Posterior vena cava (tissue), 2 donors: ENCODE data around the gene INPP5F. TPM values are rescaled to one million over a fixed set of nuclear protein-coding genes. Genes with fewer than 3 reads are reported as not detected.
A peak's percentile ranks its signal among the peaks of the same experiment; 100 is the strongest.

Experiments
- DNase-seq: peaks from one replicate; pipeline ENCODE4 v3.0.0-alpha.2; 2020; ENCODE audit warnings: low spot score
- intact Hi-C, 2 donors: fragments of 100-400 bp; cut with DNase I; formaldehyde crosslinking; loops; one replicate each; pipeline versions ENCODE4 v1.14.1 to v1.14.2; 2022 to 2023
- total RNA-seq, 2 donors: library from RNA; stranded (reverse); fragmentation: NEBNext Ultra II Directional; extraction: Animal tissue kit (Norgen Biotek cat#: 25700); gene quantifications; one replicate each; pipeline ENCODE4 v1.2.1, GENCODE V29; 2021
- donor health status: DM: yes; HTN: yes; CAD: no.
- donor health status: DM: yes; HTN: yes; CAD: no.

INPP5F gene
- total RNA-seq, 2 donors from 2014 or later = 10.5 to 21.9 TPM

DNA sequence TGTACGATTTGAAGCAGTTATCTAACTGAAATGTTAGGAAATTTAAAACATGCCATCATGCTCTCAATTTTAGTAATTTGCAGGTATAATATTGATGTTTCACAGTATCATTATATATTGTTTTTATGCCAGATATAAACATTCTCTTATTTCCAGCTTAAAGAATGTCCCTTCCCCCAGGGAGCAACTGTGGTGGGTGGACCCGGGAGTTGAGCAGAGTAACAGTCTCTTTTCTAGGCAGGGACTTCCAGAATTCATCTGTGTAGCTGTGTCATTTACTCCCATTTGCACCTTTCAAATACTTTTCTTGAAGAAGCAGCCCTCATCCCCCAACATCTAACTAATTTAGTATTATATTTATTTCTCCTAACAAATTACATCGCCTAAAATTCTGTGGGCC, 9.6 kb downstream of the INPP5F start:
- intact Hi-C loops = no loop called here
- no peak for DNase-seq

DNA sequence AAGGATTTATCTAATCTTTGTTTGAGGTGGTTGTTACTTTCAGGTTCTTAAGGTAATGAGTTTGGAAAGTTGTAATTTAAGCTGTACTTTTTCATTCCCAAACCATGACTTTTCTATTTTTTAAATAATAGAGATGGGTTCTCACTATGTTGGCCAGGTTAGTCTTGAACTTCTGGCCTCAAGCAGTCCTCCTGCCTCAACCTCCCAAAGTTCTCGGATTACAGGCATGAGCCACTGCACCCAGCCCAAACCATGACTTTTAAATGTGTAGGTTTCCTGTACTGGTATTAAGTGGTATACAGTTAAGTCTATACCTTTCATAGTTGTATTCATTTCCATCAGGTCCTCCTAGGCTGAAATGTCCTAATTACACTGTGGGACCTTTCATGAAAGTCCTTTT, 10.4 kb downstream of the INPP5F start:
- intact Hi-C loops = no loop called here
- DNase-seq = no peak

DNA sequence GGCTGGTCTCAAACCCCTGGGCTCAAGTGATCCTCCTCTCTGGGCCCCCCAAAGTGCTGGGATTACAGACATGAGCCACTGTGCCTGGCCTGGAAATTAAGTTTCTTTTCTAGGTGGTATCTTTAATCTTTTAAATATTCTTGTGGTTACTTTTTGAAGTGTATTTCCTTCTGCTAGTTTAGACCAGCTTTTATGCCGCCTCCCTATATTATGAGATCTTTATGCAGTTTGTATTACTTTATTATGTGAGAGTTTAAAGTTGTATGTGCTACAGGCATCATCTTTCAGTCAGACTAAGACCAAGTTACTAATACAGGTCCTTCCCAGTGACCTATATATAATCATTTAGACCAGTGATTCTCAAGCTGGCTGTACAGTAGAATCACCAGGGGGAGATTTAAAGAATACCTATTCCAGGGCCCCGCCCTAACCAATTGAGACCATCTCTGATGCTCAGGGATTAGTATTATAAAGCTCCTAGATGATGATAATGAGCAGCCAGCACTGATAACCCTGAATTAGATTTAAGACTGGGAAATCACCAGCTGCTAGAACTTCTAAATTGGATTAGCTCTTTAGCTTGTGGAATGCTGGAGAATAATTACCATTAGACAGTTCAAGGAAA, 11.3 kb downstream of the INPP5F start:
- intact Hi-C loops = no loop called here
- no peak for DNase-seq

DNA sequence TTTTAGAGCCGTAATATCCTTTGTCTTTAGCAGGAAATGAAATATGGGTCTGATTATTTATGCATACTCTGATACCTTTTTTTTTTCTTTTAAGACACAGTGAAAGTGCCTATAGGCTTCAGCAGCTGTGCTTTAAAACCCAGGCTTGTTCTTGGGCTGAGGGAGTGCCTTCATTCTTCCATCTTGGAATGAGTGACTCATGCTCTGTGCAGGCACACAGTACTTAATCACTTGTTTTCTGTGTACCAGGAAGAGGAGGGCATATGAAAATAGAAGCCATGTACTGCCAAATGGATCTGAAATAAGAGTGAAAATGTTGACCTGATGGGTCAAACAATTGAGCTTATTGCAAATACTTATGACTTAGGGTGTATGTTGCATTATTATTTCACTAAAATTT, 12.0 kb downstream of the INPP5F start:
- DNase-seq = no peak
- intact Hi-C loops = no loop called here

DNA sequence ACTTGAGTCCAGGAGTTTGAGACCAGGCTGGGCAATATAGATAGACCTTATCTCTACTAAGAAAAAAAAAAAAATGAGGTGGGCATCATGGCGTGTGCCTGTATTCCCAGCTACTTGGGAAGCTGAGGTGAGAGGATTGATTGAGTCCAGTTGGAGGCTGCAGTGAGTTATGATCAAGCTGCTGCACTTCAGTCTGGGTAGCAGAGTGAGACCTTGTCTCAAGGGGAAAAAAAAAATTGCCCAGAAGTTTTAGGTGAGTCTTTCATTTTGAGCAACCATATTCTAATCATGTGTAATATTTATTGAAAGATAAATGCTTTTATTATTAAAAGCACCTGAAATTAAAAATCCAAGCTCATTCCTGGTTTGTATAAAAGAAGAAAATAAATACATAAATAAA, 13.1 kb downstream of the INPP5F start:
- DNase-seq = no peak
- intact Hi-C loops = no loop called here

DNA sequence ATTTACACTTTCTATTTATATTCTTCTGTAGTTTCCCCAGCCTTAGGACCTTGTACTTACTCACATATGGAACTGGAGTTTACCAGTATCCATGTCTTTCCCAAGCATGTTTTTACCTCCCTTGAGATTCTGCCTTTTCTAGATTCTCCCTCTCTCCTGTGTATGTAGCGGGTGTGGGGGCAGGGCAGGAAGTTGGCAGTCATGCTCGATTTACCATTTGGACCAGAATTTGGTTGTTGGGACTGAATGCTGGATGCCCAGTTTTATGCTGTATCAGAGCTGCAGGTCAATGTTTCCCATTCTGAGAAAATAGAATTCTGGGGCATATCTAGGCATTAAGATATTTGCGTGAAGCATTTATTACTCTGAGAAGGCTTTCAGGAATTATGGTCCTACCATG, 14.2 kb downstream of the INPP5F start:
- no peak for DNase-seq
- intact Hi-C loops = loop anchor here in 1 of 2 donors (10.0 kb wide), 1 partner anchor 125 kb away; no protein-coding TSS in a partner anchor

DNA sequence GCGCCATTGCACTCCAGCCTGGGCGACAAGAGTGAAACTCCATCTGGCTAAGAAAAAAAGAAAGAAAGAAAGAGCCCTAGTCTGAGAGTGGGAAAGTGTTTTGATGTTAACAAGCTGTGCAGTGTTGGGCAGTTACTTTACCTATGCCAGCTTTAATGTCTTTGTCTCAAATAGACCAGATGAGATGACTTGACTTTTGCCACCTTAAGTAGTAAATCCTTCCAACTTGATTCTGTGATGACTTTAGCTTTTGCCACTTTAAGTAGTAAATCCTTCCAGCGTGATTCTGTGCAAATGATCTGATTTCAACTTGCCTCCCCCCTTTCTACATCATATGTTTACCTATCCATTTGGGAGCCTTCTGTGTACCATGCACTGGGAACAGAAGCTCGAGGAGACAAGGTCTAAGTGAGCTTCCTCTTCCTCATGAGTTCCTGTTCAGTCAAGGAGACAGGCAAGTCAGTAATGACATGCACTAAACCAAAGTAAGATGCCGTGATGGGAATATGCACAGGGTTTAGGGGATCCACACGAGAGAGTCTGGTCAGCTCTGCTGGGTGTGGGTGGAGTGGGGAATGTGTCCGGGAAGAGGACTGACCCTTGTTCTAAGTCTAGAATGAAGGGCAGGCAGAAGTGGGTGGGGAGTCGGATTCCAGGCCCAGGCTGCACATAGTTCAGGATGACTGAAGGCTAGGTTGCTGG, 17.2 kb downstream of the INPP5F start:
- no peak for DNase-seq
- intact Hi-C loops = loop anchor here in 1 of 2 donors (10.0 kb wide), 1 partner anchor 122 kb away; no protein-coding TSS in a partner anchor

DNA sequence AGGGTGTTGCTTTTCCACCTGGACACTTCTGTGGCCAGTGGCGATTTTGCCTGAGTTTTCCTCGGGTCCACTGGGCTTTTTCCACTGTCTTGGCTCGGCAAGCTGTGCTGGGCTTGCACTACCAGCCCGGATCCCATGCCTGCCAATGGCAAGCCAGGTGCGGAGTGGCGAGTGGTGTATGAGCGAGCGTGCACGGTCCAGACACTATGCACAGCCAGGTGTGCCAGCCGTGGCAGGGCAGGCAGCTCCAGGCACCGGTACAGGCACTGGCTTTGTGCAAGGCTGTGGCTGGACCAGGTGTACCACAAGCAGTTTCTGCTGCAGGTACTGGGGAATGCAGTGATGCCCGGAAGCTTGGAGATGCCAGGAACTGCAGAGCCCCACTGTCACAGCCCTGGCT, 22.1 kb downstream of the INPP5F start:
- intact Hi-C loops = loop anchor here in 1 of 2 donors (10.0 kb wide), 1 partner anchor 117 kb away; no protein-coding TSS in a partner anchor
- DNase-seq = no peak

DNA sequence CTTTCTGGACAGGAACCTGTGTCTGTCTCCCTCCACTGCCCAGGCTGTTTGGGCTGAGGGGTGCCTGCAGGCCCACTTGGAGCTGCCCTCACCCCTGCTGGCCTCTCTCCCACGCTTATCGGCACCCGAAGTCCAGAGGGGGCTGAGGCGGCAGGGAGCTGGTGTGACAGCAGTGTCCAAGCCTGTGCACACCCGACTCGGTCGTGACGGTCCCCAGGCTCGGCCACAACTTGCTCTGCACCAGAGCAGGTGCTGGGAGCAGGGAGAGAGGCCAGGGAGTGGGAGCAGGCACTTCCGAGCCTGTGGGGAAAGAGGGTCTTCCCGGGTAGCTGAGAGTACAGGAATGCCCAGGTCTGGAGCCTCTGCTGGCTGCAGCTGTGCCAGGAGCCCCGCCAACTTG, 23.0 kb downstream of the INPP5F start:
- no peak for DNase-seq
- intact Hi-C loops = loop anchor here in 1 of 2 donors (10.0 kb wide), 1 partner anchor 116 kb away; no protein-coding TSS in a partner anchor

DNA sequence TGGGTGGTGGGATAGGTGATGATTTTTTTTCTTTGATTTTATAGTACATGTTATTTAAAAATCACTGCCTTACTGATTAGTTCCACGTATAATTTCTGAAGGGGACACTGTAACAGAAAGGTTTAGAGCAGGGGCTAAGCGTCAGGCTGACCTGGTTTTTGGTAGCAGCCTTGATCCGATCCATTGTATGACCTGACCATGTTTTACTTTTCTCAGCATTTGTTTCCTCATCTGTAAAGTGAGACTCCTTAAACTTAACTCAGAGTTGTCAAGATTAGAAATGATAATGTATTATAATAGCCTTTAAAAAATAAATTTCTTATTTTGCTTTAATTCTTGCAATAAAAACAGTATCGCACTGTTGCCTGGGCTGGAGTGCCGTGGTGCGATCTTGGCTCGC, 23.6 kb downstream of the INPP5F start:
- intact Hi-C loops = loop anchor here in 1 of 2 donors (10.0 kb wide), 1 partner anchor 115 kb away; no protein-coding TSS in a partner anchor
- DNase-seq = no peak

DNA sequence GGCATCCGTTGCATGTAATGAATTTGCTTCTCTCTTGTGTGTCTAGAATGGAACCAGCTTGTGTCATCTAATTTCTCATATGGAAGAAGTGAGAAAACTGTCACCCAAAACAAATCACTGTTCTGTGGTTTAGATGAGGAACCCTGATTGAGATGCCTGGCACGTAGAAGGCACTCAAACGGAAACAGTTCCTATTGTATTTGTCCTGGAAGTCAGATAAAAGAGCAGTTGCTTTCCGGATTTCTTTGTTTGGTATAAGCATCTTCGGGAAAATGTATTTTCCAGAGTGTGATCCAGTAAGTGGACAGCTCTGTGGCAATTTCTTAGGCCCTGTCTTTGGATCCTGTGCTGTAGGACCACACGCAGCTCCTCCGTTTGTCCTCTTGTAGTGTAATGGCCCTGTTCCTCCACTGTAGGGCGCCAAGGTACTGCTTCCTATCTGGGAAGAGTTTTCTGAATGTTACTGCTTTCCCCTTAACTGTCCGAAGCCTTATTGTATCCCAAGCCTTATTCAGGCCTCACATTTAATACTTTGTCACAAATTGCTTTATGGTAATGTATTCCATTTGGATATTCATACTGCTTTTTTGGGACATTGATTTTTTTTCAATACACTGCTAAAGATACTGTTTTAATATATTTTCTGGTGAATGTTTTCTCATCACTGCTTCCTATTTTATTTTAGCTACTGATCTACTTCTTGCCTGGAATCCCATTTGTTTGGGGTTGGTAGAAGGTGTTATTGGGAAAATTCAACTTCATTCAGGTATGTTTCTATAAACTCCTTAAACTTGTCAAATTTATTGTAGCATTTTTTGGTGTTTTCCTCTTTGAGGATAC, 24.8 kb downstream of the INPP5F start:
- intact Hi-C loops = loop anchor here (10.0 kb wide), 2 partner anchors 84 to 104 kb away; no protein-coding TSS in a partner anchor
- peak; percentile 82 for DNase-seq

DNA sequence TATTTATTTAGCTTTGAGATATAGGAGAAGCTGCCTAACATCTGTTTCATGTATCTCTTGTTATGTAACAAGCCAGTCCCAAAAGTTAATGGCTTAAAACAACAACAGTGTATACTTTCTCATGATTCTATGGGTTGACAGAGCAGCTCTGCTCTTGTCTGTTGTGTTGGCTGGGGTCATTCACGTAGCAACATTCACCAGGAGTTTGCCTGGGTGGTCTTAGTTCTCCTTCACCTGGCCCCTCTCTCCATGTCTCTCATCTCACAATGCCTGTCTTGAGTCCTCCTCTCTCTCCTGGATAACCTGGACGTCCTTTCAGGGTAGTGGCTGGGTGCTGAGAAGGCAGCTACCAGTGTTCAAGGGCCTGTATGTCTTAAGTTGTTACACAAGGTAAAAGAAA, 27.5 kb downstream of the INPP5F start:
- DNase-seq = no peak
- intact Hi-C loops = loop anchor here (10.0 kb wide), 2 partner anchors 81 to 101 kb away; no protein-coding TSS in a partner anchor

DNA sequence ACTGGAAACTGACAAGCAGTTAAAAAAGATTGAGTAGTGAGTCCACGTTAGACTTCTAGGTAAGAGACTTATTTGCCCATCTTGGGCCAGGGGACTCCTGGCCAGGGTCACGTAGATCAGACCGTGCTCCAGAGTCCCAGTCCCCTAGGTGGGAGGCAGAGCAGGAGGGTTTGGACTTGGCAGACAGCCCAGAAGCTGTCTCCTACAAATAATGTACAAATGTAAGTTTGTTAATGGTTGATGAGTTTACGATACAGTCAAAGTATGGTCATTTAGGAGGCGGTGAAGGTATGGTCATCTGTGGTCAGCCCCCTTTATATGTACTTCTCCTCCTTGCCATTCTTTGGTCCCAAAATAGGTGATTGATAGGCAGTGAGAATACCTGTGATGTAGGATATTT, 28.2 kb downstream of the INPP5F start:
- no peak for DNase-seq
- intact Hi-C loops = loop anchor here (10.0 kb wide), 2 partner anchors 81 to 101 kb away; no protein-coding TSS in a partner anchor

DNA sequence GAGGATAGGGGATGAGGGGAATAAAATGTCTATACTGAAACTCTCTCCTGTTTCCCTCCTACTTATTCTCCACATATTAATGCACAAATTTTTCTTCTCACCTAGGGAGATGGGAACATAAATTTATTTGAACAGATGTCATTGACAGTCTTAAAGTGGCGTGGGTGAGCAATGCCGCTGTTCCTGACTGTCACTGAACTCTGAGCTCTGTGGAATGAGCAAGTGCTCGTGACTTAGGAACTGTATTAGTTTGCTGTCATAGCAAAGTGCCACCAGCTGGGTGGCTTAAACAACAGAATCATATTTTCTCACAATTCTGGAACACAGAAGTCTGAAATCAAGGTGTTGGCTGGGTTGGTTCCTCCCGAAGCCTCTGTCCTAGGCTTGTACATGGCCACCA, 29.1 kb downstream of the INPP5F start:
- DNase-seq = no peak
- intact Hi-C loops = loop anchor here (5.0 to 10.0 kb wide), 3 partner anchors 80 to 282 kb away; no protein-coding TSS in a partner anchor

DNA sequence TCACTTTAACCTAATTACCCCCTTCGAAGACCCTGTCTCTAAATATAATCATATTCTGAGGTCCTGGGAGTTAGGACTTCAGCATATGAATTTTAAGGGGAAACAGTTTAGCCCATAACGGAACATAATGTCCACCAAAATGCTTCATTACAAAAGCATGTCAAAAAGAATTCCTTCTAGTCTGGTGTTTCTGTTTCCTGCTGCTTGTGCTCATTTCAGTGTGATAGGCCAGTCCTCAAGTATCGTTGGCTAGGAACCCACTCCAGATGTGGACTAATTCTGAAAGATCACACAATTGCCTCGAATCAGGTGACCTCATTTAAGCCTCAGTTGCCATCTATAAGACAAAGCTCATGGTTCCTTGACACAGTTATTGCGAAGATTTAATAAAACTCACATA, 29.6 kb downstream of the INPP5F start:
- intact Hi-C loops = loop anchor here (5.0 to 10.0 kb wide), 3 partner anchors 79 to 282 kb away; no protein-coding TSS in a partner anchor
- no peak for DNase-seq

DNA sequence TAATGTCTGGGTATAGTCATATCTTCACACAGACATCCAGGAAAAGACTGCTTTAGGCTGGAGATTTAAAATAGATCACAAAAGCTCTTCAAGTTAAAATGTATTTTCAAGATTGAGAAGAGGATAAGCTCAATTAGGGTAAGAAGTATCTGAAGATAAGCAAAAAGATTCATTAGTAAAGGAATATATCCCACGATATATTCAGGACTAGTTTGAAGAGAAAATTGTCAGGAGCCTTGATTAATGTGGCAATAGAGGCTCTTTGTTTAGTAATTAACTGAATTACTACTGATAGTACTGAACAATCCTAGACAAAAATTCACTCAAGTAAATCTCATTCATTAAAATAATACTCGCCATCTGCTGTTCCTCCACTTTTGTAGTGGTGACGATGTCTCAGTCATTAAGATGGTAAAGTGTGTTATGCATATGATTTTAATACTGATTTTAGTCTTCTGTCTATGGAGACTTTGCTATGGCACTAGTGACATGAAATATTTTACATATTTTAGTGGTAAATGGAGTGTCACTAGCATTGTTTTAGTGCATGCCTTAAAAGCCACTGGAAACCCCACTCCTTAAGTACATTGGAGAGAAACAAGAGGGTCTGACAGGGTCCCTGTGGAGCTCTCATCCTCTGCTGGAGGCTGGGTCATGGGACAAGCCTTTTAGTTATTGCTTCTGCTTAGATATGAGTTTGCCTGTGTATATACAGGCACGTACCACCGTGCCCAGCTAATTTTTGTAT, 32.8 kb downstream of the INPP5F start:
- intact Hi-C loops = loop anchor here (5.0 to 10.0 kb wide), 3 partner anchors 76 to 279 kb away; no protein-coding TSS in a partner anchor
- no peak for DNase-seq

DNA sequence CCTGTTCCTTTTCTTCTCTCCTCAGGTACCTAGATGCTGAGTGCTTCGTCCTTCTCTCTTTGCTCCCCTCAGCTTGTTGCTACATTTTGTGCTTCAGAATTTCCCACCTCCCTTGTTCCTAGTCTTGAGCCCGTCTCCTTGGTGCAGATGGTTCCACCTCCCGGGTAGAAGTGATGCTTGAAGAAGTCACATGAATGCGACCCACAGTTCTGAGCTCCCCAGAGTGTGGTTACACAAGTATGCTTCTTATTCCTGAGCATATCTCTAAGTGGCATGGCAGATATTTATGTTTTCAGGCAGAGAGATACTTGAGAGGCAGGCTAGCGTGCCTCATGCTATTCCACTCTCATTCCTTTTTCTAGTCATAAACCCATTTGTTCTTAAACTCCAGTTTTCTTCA, 34.0 kb downstream of the INPP5F start:
- DNase-seq = no peak
- intact Hi-C loops = loop anchor here (5.0 to 10.0 kb wide), 3 partner anchors 75 to 277 kb away; no protein-coding TSS in a partner anchor

DNA sequence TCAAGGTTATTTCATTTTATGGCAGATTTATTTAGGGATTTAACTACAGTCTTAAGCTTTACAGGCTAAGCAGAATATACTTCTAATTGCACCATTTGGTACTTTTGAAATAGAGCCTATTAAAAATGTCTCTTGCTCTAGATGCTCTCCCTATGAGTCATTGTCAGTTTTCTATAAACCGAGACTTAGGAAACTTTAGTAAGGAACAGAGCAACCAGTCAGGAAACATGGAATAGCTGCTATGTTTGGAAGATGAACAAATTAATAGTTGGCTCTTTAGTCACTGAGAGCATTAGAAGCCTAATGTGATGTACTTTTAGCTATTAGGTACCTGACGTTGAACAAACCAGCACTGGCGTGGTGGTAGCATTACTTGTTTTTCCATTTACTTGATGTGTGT, 35.3 kb downstream of the INPP5F start:
- intact Hi-C loops = no loop called here
- no peak for DNase-seq

DNA sequence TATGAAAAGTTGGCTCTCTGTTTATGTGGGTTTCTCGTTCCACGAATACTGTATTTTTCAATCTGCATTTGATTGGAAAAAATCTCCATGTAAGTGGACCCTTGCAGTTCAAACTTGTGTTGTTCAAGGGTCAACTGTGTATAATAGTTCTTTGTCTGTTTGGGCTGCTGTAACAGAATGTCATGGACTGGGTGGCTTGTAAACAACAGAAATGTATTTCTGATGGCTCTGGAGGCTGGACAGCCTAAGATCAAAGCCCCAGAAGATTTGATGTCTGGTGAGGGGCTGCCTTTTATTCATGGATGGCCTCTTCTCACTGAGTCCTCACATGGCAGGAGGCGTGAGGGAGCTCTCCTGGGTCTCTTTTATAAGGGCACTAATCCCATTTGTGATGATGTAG, 36.2 kb downstream of the INPP5F start:
- intact Hi-C loops = no loop called here
- DNase-seq = no peak
